Neural progenitor cell (in vitro differentiated cells): ENCODE measurements around the gene RTEL1. TPM values are rescaled to one million over a fixed set of nuclear protein-coding genes. Genes with fewer than 3 reads are reported as not detected.
A peak's percentile ranks its signal among the peaks of the same experiment; 100 is the strongest.

ENCODE experiments used
- DNase-seq: peaks from one replicate; pipeline ENCODE4 v3.0.0-alpha.2; 2016; ENCODE audit warnings: low spot score
- H2AFZ ChIP-seq: fragments of 200-600 bp; sonication (generic); replicated peaks from 2 replicates; pipeline ENCODE4 v1.6.1; 2016; ENCODE audit warnings: antibody characterized with exemption
- H3F3A ChIP-seq: fragments of 200-600 bp; sonication (generic); 2 replicates; pipeline ENCODE4 v1.6.1; 2016; ENCODE audit warnings: antibody characterized with exemption, low read depth
- H3K27ac ChIP-seq: fragments of 200-600 bp; sonication (generic); 2 replicates; pipeline ENCODE4 v1.5.1; 2016; ENCODE audit warnings: mild to moderate bottlenecking
- H3K27me3 ChIP-seq: fragments of 200-600 bp; sonication (generic); 2 replicates; pipeline ENCODE4 v1.6.1; 2016; ENCODE audit warnings: mild to moderate bottlenecking, moderate library complexity
- H3K36me3 ChIP-seq: fragments of 200-600 bp; sonication (generic); 2 replicates; pipeline ENCODE4 v1.5.1; 2016
- H3K4me1 ChIP-seq: fragments of 200-600 bp; sonication (generic); 2 replicates; pipeline ENCODE4 v1.6.1; 2016; ENCODE audit warnings: mixed run types
- H3K4me2 ChIP-seq: fragments of 200-600 bp; sonication (generic); 2 replicates; pipeline ENCODE4 v1.6.1; 2016
- H3K4me3 ChIP-seq: fragments of 200-600 bp; sonication (generic); 2 replicates; pipeline ENCODE4 v1.5.1; 2016
- H3K79me2 ChIP-seq: fragments of 200-600 bp; sonication (generic); 2 replicates; pipeline ENCODE4 v1.6.1; 2016; ENCODE audit warnings: low read depth
- H3K9ac ChIP-seq: fragments of 200-600 bp; sonication (generic); 2 replicates; pipeline ENCODE4 v1.6.1; 2016
- H3K9me3 ChIP-seq: fragments of 200-600 bp; sonication (generic); 2 replicates; pipeline ENCODE4 v1.5.1; 2016; ENCODE audit warnings: low read depth
- H4K20me1 ChIP-seq: fragments of 200-600 bp; sonication (generic); 2 replicates; pipeline ENCODE4 v1.6.1; 2016; ENCODE audit warnings: low read depth
- H3K27ac Mint-ChIP-seq: 3 replicates; pipeline ENCODE4 v1.8.0; 2021; ENCODE audit warnings: mixed read lengths
- H3K27me3 Mint-ChIP-seq: 2 replicates; pipeline ENCODE4 v1.8.0; 2022; ENCODE audit warnings: low read depth, mild to moderate bottlenecking, inconsistent platforms, moderate library complexity, mixed read lengths; ENCODE audit not compliant: insufficient read depth
- H3K36me3 Mint-ChIP-seq: 3 replicates; pipeline ENCODE4 v1.8.0; 2021; ENCODE audit warnings: mixed read lengths
- H3K4me1 Mint-ChIP-seq: 3 replicates; pipeline ENCODE4 v1.8.0; 2021; ENCODE audit warnings: mixed read lengths
- H3K4me3 Mint-ChIP-seq: 3 replicates; pipeline ENCODE4 v1.8.0; 2021; ENCODE audit warnings: mild to moderate bottlenecking, moderate library complexity, mixed read lengths
- H3K9me3 Mint-ChIP-seq: 3 replicates; pipeline ENCODE4 v1.8.0; 2020; ENCODE audit warnings: mixed read lengths
- CTCF ChIP-seq: fragments of 200-600 bp; sonication (generic); IDR thresholded peaks from 2 replicates; pipeline ENCODE4 v1.5.1; 2017; ENCODE audit warnings: antibody characterized with exemption, mild to moderate bottlenecking
- EZH2 ChIP-seq: fragments of 200-600 bp; sonication (generic); IDR thresholded peaks from 2 replicates; pipeline ENCODE4 v1.6.1; 2017; ENCODE audit warnings: antibody characterized with exemption, mild to moderate bottlenecking, moderate library complexity
- EZH2phosphoT487 ChIP-seq: fragments of 200-600 bp; sonication (generic); IDR thresholded peaks from 2 replicates; pipeline ENCODE4 v1.6.1; 2017; ENCODE audit warnings: antibody characterized with exemption
- total RNA-seq: library from RNA; depleted of rRNA; stranded (reverse); fragments of >200 nt; gene quantifications from 2 replicates; pipeline ENCODE4 v1.2.3, GENCODE V29; 2015; ENCODE audit warnings: low replicate concordance

RTEL1 gene
- total RNA-seq, 1 donor from 2014 or later, result 6.0 TPM

GRCh38 chr20:63707558-63708300 is 49.6 kb downstream of the RTEL1 start, which contains the start of the genes ARFRP1 and ZGPAT:
ARFRP1 (minus strand) TSS chr20:63707976; CDS start chr20:63707091, 885 bp downstream.
ZGPAT (plus strand) TSS chr20:63708039; CDS start chr20:63708581, 542 bp downstream.
- peaks cover 37% of the 10 kb centered on the region for H3K36me3 Mint-ChIP-seq
- H3K4me3 Mint-ChIP-seq, result peak within 1 kb of the TSS; percentile 92
- no peak within 1 kb of the TSS for H3K27ac ChIP-seq

GRCh38 chr20:63708301-63709148 is 50.4 kb downstream of the RTEL1 start:
- TF ChIP-seq EZH2phosphoT487 (no peak), EZH2 (no peak), CTCF (no peak)
- H3K27ac Mint-ChIP-seq, result no peak overlapping the region
- H3K27me3 Mint-ChIP-seq, result peaks cover 5% of the 10 kb centered on the region
- Histone ChIP-seq H3K9ac (peak overlapping the region; percentile 76), H3K27me3 (no peaks in the 10 kb centered on the region), H3K4me3 (peak overlapping the region; percentile 79), H3K4me1 (peaks cover 6% of the 10 kb centered on the region), H3K9me3 (no peaks in the 10 kb centered on the region), H4K20me1 (peaks cover 22% of the 10 kb centered on the region), H3K4me2 (peak overlapping the region; percentile 100), H3F3A (no peaks in the 10 kb centered on the region), H3K36me3 (peaks cover 22% of the 10 kb centered on the region), H2AFZ (no peak overlapping the region), H3K27ac (no peak overlapping the region), H3K79me2 (peaks cover 76% of the 10 kb centered on the region)
- DNase-seq, result peak; percentile 54
- H3K4me3 Mint-ChIP-seq, result peak overlapping the region; percentile 84
- peaks cover 22% of the 10 kb centered on the region for H3K4me1 Mint-ChIP-seq
- peaks cover 38% of the 10 kb centered on the region for H3K36me3 Mint-ChIP-seq
- H3K9me3 Mint-ChIP-seq, result peaks cover 7% of the 10 kb centered on the region

More at GRCh38 chr20:63707558-63708300, 49.6 kb downstream of the RTEL1 start, which contains the start of the genes ARFRP1 and ZGPAT:
- Mint-ChIP-seq H3K27me3 (peaks cover 5% of the 10 kb centered on the region), H3K4me1 (peaks cover 22% of the 10 kb centered on the region), H3K27ac (peak within 1 kb of the TSS; percentile 24), H3K9me3 (peaks cover 6% of the 10 kb centered on the region)
- DNase-seq, result peak; percentile 95
- Histone ChIP-seq H3K9me3 (no peaks in the 10 kb centered on the region), H3K27me3 (no peaks in the 10 kb centered on the region), H3K9ac (peak within 1 kb of the TSS; percentile 76), H2AFZ (no peak within 1 kb of the TSS), H3F3A (no peaks in the 10 kb centered on the region), H4K20me1 (peaks cover 22% of the 10 kb centered on the region), H3K79me2 (peaks cover 68% of the 10 kb centered on the region), H3K4me1 (peaks cover 6% of the 10 kb centered on the region), H3K36me3 (peaks cover 20% of the 10 kb centered on the region), H3K4me2 (peak within 1 kb of the TSS; percentile 100), H3K4me3 (peak within 1 kb of the TSS; percentile 79)
- TF ChIP-seq EZH2, result no peak
- no peak for TF ChIP-seq CTCF
- TF ChIP-seq EZH2phosphoT487, result peak; percentile 30

GRCh38 chr20:63709149-63709527 is 51.0 kb downstream of the RTEL1 start:
- Mint-ChIP-seq H3K36me3 (peaks cover 41% of the 10 kb centered on the region), H3K4me3 (peak overlapping the region; percentile 84)

More at GRCh38 chr20:63709149-63709527, 51.0 kb downstream of the RTEL1 start:
- no peak for DNase-seq
- no peak overlapping the region for H2AFZ ChIP-seq
- peaks cover 82% of the 10 kb centered on the region for H3K79me2 ChIP-seq
- H3K27me3 Mint-ChIP-seq, result peaks cover 5% of the 10 kb centered on the region
- H3K4me3 ChIP-seq, result peak overlapping the region; percentile 79
- no peaks in the 10 kb centered on the region for H3K27me3 ChIP-seq
- H3K4me1 Mint-ChIP-seq, result peaks cover 22% of the 10 kb centered on the region
- no peaks in the 10 kb centered on the region for H3K9me3 ChIP-seq
- TF ChIP-seq EZH2, result no peak
- no peak for TF ChIP-seq CTCF
- no peak for TF ChIP-seq EZH2phosphoT487
- peaks cover 22% of the 10 kb centered on the region for H4K20me1 ChIP-seq
- no peak overlapping the region for H3K9ac ChIP-seq
- H3K9me3 Mint-ChIP-seq, result peaks cover 10% of the 10 kb centered on the region
- no peaks in the 10 kb centered on the region for H3F3A ChIP-seq
- peaks cover 22% of the 10 kb centered on the region for H3K36me3 ChIP-seq
- peaks cover 6% of the 10 kb centered on the region for H3K4me1 ChIP-seq
- no peak overlapping the region for H3K27ac ChIP-seq
- H3K4me2 ChIP-seq, result peak overlapping the region; percentile 100
- H3K27ac Mint-ChIP-seq, result no peak overlapping the region
